ENCODE results near the gene TIPARP.

Gene TIPARP

GRCh38 chr3:156727519-156728205 is 53.3 kb downstream of the TIPARP start:
- no peak for TF ChIP-seq GATA3 (IDR thresholded peaks at IDR 0.05; ENCODE audit: low read depth, low read length)
- TF ChIP-seq GATA2 (IDR thresholded peaks at IDR 0.05; ENCODE audit: low read depth, low read length): no peak

GRCh38 chr3:156728267-156728985 is 54.0 kb downstream of the TIPARP start:
- TF ChIP-seq GATA3 (IDR thresholded peaks at IDR 0.05; ENCODE audit: low read depth, low read length): no peak
- no peak for TF ChIP-seq GATA2 (IDR thresholded peaks at IDR 0.05; ENCODE audit: low read depth, low read length)

GRCh38 chr3:156729460-156730179 is 55.2 kb downstream of the TIPARP start:
- TF ChIP-seq GATA2 (IDR thresholded peaks at IDR 0.05; ENCODE audit: low read depth, low read length): no peak
- no peak for TF ChIP-seq GATA3 (IDR thresholded peaks at IDR 0.05; ENCODE audit: low read depth, low read length)

GRCh38 chr3:156731813-156732212 is 57.4 kb downstream of the TIPARP start:
- TF ChIP-seq GATA2 (IDR thresholded peaks at IDR 0.05; ENCODE audit: low read depth, low read length): no peak
- TF ChIP-seq GATA3 (IDR thresholded peaks at IDR 0.05; ENCODE audit: low read depth, low read length): no peak

DNA sequence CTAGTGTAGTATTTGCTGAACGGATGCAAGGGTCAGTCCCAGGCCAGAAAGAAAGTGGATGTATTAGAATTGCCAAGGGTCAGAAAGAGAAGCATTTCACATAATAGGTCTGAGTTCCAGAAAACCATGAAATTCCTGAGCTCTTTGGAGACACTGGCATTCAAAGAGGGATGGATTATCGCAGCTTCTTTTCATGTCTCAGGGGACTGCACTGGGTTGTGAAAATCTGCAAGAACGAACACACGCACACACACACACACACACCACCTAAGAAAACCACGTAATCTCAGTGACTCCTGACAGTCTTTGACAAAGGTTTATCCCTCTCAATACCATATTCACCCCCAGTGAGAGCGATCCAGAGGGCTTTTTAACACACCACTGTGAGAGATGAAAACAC is 57.9 kb downstream of the TIPARP start:
- TF ChIP-seq GATA2 (IDR thresholded peaks at IDR 0.05; ENCODE audit: low read depth, low read length) (no peak), GATA3 (IDR thresholded peaks at IDR 0.05; ENCODE audit: low read depth, low read length) (no peak)

- no peak for TF ChIP-seq GATA3 (IDR thresholded peaks at IDR 0.05; ENCODE audit: low read depth, low read length)
- no peak for TF ChIP-seq GATA2 (IDR thresholded peaks at IDR 0.05; ENCODE audit: low read depth, low read length)
Measured at GRCh38 chr3:156732715-156733421, 58.5 kb downstream of the TIPARP start.

DNA sequence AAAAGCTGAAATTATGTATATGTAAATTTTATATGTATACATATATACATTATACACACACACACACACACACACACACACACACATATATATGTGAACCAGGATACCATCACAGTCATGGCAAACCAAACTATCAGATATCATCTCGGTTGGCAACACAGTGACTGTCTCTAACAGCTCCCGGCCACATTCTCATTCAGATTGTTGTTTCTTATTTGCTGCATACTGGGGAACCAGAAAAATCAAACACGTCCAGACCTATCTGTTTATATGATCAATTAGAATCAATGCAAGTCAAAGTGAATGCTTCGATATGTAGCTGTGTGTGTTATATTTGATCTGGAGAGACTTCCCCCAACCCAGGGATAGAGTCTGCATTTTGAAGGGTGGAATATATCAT is 61.1 kb downstream of the TIPARP start:
- TF ChIP-seq GATA3 (IDR thresholded peaks at IDR 0.05; ENCODE audit: low read depth, low read length) (no peak), GATA2 (IDR thresholded peaks at IDR 0.05; ENCODE audit: low read depth, low read length) (no peak)

DNA sequence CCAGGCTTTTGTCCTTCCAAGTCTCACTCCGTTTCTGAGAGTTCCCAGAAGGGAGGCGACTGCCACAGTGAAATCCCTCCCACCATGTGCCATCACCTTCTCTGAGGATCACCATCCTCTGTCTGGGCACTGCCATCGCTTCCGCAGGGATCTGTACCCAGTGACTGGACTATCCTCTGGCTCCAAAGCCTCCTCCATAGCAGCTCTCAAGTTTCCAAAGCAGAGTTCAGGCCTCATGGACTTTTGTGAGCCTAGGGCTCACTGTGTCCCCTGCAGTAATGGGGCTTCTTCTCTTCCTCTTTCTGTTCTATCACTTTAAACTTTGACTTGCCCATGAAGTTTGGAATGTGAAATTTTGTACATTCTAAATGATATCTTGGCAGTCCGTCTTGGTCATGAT is 63.9 kb downstream of the TIPARP start:
- TF ChIP-seq GATA2 (IDR thresholded peaks at IDR 0.05; ENCODE audit: low read depth, low read length) (no peak), GATA3 (IDR thresholded peaks at IDR 0.05; ENCODE audit: low read depth, low read length) (no peak)

GRCh38 chr3:156739976-156740375 is 65.6 kb downstream of the TIPARP start:
- TF ChIP-seq GATA2 (IDR thresholded peaks at IDR 0.05; ENCODE audit: low read depth, low read length) (no peak), GATA3 (IDR thresholded peaks at IDR 0.05; ENCODE audit: low read depth, low read length) (no peak)

DNA sequence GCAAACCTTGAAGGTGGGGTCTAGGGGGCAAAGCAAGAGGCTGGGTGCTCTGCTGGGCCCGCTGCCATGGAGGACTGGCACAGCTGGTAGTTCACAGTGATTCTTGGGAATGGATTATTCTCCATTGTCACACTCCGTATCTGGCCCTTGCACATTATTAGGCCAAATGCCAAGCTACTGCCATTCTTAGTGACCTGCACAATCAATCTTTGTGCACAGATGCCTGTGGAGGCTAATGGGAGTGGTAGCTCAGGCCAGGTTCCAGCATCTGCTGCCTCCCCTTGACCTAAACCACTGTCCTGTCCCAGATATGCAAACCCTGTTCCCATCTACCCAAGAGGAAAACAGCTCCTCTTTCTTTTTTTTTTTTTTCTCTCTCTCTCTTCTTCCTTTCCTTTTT is 67.5 kb downstream of the TIPARP start:
- no peak for TF ChIP-seq GATA3 (IDR thresholded peaks at IDR 0.05; ENCODE audit: low read depth, low read length)
- TF ChIP-seq GATA2 (IDR thresholded peaks at IDR 0.05; ENCODE audit: low read depth, low read length): 0 out of 2 replicates have a peak, but pooled peaks have one; percentile 18

- TF ChIP-seq GATA3 (IDR thresholded peaks at IDR 0.05; ENCODE audit: low read depth, low read length): no peak
- no peak for TF ChIP-seq GATA2 (IDR thresholded peaks at IDR 0.05; ENCODE audit: low read depth, low read length)
Measured at GRCh38 chr3:156742401-156742800, 68.0 kb downstream of the TIPARP start.

GRCh38 chr3:156743859-156744258 is 69.5 kb downstream of the TIPARP start:
- TF ChIP-seq GATA2 (IDR thresholded peaks at IDR 0.05; ENCODE audit: low read depth, low read length): no peak

DNA sequence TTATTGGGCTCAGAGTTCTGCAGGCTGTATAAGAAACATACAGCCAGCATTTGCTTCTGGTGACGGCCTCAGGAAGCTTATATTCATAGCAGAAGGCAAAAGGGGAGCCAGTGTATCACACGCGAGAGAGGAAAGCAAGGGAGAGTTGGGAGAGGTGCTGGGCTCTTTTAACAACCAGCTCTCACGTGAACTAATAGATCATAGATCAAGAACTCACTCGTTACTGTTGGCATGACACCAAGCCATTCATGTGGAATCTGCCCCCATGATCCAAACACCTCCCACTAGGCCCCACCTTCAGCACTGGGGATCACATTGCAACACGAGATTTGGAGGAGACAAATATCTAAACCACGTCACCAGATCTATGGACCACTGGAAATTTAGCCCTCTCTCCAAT is 70.2 kb downstream of the TIPARP start:
- TF ChIP-seq GATA3 (IDR thresholded peaks at IDR 0.05; ENCODE audit: low read depth, low read length) (no peak), GATA2 (IDR thresholded peaks at IDR 0.05; ENCODE audit: low read depth, low read length) (no peak)

DNA sequence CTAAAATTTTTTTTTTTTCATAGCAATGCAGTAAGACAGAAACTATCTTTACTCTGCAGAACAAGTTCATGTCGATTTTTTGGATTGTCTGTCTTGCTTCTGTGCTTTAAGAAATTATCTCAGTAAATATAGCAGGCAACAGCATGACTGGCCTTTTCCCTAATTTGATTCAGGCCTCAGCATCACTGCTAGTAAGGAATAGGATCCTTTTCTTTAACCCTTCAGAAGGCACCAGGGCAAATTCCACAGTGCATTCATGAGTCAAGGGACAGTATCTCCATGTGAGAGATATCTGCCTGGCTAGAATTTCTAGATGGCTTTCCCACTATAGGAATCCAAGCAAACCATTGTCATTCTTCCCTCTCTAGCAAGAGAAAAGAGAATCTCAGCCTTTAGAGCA is 71.4 kb downstream of the TIPARP start:
- no peak for TF ChIP-seq GATA2 (IDR thresholded peaks at IDR 0.05; ENCODE audit: low read depth, low read length)
- TF ChIP-seq GATA3 (IDR thresholded peaks at IDR 0.05; ENCODE audit: low read depth, low read length): no peak
